Liver (tissue), 3 donors: ENCODE measurements around the gene NBEAL1.

ENCODE experiments used
- CTCF ChIP-seq: fragments of 150-350 bp; IDR thresholded peaks from 2 replicates; pipeline ENCODE4 v1.5.1; 2017; ENCODE audit warnings: improper control_type of control experiment, low read depth, low read length; ENCODE audit not compliant: missing input control
- NR2F2 ChIP-seq: IDR thresholded peaks from 2 replicates; pipeline ENCODE4 v1.6.1; 2016; ENCODE audit warnings: antibody characterized with exemption
- YY1 ChIP-seq: IDR thresholded peaks from 2 replicates; pipeline ENCODE4 v1.6.1; 2016; ENCODE audit warnings: antibody characterized with exemption, mild to moderate bottlenecking
- donor health status: healthy.
- donor health status: healthy.

GRCh38 chr2:203185864-203186263 lies 171.2 kb downstream of the NBEAL1 start:
- TF ChIP-seq CTCF (no peak), NR2F2 (no peak), YY1 (no peak)
